ENCODE data around the gene PCCA.
"Not testable (repeated sequence)": the region's sequence is repeated elsewhere in the genome, so short reads cannot be mapped to it uniquely, and the experiment has no call there.

PCCA gene

DNA sequence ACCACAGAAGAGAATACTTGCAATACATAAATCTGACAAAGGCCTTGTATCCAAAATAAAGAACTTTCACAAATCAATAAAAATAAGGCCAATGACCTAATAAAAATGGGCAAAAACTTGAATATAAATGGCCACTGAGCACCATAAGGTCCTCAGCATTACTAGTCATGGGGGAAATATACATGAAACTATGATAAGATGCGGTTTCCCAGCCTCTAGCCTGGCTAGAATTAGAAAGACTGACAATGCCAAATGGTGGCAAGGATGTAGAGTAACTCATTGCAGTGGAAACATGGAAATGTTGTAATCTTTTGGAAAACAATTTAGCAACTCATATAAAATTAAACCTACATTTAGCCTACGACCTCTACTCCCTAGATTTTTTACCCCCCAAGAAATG, 272.6 kb downstream of the PCCA start:
- DNase-seq (ENCODE audit: low read depth in 2 of 2): no peak

DNA sequence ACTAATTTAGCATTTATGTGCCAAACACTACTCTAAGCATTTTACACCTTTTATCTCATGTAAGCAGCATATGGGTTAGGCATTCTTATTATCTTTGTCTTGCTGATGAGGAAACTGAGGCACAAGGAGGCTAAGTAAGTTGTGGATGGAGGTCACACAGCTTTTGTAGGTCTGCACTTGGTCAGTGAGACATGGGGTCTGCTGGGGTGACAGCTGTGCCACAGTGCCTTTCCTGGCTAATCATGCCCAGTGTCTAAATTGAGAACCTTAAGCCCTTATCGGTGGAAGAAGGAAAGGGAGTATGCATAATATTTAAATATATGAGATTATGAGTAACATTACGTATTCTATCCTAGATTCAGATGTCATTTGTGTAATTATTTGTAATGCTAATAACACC, 273.5 kb downstream of the PCCA start:
- no peak for DNase-seq (ENCODE audit: low read depth in 2 of 2)

- DNase-seq (ENCODE audit: low read depth in 2 of 2): no peak
Observed at GRCh38 chr13:100362781-100363180, 273.9 kb downstream of the PCCA start.

DNA sequence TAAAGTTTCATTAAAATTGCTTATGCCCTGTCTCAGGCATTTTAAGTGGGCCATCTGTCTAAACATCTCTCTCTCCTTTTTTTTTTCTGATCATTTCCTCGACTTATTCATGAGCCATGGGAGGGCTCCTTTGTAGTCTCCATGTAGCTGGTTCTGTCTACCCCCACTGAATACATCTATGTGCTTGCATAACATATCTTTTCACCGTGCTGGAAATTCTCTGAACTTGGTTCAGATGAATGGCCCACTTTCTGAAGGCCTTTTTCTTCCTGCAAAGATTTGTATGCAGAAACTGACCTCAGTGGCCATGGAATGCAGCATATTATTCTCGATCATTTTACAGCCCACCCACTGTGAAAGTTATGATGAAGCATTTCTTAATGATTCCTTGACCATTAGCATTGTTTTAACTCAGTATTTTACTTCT, 274.4 kb downstream of the PCCA start:
- no peak for DNase-seq (ENCODE audit: low read depth in 2 of 2)

DNA sequence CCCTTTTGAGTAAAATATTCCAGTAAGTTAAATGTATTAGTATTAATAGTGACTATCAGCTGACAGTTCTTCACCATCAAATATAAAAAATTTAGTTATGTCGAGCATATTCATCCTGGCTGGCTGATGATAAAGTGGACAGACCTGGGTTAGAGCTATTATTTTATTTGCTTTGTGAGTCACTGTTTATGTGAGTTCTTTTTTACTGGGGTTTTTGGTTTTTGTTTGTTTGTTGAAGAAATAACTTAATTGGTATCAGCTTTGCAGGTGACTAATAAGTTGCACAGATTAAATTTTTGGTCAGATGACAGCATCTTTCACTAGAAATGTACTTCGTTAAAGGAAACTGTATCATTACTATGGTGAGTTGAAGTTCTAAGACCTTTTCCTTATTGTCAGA, 275.0 kb downstream of the PCCA start:
- no peak for DNase-seq (ENCODE audit: low read depth in 2 of 2)

DNA sequence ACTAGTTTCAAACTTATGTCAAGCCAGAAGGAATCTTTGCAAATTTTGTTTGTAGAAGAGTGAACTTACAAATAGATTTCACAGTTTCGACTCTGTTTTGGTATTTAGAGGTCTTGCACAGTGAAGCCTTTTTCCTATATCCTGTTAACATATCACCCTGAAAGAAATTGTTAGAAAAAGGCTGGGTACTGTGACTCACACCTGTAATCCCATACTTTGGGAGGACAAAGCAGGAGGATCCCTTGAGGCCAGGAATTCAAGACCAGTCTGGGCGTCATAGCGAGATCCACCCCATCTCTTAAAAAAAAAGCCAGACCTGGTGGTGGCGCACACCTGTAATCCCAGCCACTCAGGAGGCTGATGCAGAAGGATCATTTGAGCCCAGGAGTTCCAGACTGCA, 275.7 kb downstream of the PCCA start:
- no peak for DNase-seq (ENCODE audit: low read depth in 2 of 2)

GRCh38 chr13:100365680-100366079, 276.8 kb downstream of the PCCA start:
- no peak for DNase-seq (ENCODE audit: low read depth in 2 of 2)

GRCh38 chr13:100378533-100378932, 289.6 kb downstream of the PCCA start:
- no peak for DNase-seq (ENCODE audit: low read depth in 2 of 2)

GRCh38 chr13:100381595-100382224, 292.8 kb downstream of the PCCA start:
- no peak for DNase-seq (ENCODE audit: low read depth in 2 of 2)

DNA sequence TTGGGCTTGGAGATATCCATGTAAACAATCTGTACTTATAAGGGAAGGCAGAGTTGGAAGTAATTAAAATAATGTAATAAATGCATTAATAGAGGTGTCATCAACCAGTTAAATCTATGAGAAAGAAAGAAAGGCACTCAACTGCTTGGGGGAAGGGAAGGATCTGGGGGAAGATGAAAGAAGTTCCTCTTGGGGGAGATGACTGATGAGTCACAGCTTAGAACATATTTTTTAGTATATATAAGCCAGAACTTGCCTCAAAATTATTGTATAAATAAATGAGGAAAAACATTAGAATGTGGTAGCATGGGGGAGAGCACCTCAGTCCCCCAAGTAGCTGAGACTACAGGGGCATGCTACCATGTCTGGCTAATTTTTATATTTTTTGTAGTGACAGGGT, 293.9 kb downstream of the PCCA start:
- DNase-seq (ENCODE audit: low read depth in 2 of 2): no peak

DNA sequence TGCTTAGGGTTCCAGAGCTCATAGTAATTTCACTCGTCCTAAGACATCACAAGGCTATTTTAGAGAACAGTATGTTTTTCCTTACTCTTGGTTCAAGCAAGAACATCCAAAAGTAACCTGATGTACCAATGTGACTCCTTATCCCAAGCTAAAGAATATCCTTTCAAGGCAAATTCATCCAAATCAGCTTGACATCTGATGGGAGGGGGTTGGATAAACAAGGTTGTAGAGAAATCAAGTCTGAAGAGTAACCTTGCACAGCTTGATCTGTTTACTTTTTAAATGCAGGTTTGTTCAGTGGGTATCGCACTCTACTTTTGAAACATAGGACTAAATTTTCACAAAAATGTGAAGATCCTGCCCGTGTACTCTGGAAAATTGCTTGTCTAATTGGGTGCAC, 298.5 kb downstream of the PCCA start:
- no peak for DNase-seq (ENCODE audit: low read depth in 2 of 2)

- not testable (repeated sequence) for DNase-seq (ENCODE audit: low read depth in 2 of 2)
Observed at GRCh38 chr13:100388150-100388549, 299.3 kb downstream of the PCCA start.

DNA sequence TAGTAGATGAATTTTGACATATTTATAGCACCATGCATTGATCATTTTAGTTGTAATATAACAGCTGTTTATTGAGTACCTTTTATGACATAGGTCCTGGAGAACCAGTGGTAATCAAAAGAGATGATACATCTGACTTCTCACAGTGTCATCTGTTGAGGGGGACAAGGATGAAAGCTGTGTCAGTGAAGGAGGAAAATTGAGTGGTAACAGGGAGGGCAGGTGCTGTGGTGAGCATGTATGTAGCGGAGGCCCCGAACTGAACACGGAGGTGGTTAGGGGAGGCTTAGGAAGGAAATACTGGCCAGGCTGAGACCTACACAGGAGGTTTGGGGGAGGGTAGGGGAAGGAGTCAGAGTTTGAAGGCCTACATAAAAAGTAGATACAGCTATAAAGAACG, 300.0 kb downstream of the PCCA start:
- DNase-seq (ENCODE audit: low read depth in 2 of 2): no peak

DNA sequence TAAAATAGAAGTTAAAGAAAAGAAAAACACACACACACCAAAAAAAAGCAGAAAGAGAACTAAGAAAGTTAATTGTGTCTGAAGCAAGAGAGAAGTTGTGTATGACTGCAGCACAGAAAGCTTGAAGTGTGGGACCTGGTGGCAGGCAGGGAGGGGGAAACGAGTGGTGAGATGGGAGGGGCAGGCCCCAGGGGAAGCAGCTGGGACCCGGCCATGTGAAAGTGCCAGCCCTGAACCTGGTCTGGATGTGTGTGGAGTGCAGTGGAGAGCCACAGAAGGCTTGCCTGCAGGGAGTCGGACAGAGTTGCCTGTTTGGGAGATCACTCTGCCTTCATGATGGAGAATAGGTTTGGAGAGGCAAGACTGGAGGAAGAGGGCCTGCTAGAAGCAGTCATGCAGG, 300.7 kb downstream of the PCCA start:
- no peak for DNase-seq (ENCODE audit: low read depth in 2 of 2)

DNA sequence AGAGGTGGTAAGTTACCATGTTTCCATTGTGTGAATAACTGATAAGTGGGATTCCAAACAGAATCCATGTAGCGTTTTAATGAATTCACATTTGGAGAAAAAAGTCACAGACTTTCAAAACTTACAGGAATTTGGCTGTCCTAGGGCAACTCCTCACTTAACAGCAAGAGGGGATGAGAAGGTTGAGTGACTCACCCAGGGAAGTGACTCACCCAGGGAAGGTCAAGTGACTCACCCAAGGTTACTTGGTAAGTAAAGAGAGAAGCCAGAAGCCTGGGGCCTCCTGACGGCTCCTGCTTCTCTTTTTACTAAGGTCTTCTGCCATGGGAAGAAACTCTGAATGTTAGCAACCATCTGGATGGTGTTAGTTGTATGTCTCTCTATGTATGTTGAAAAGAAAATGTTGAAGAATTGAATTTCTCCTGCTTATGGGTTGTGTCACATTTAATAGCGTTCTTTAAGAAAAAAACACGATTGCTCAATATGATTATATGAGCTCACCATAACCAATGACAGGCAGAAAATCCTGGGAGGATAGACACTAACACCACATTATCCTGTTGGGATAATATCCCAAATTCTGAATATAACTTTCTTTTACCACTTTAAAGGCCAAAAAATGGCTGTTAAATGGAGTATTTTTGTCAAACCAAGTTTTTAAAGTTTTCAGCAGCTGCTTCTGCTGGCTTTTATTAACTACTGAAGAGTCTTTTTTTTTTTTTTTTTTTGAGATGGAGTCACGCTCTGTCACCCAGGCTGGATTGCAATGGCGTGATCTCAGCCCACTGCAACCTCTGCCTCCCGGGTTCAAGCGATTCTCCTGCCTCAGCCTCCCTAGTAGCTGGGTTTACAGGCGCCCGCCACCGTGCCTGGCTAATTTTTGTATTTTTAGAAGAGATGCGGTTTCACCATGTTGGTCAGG, 304.1 kb downstream of the PCCA start:
- DNase-seq (ENCODE audit: low read depth in 2 of 2): peak; percentile 4 to 15

- DNase-seq (ENCODE audit: low read depth in 2 of 2): no peak
Observed at GRCh38 chr13:100394005-100394695, 305.3 kb downstream of the PCCA start.

DNA sequence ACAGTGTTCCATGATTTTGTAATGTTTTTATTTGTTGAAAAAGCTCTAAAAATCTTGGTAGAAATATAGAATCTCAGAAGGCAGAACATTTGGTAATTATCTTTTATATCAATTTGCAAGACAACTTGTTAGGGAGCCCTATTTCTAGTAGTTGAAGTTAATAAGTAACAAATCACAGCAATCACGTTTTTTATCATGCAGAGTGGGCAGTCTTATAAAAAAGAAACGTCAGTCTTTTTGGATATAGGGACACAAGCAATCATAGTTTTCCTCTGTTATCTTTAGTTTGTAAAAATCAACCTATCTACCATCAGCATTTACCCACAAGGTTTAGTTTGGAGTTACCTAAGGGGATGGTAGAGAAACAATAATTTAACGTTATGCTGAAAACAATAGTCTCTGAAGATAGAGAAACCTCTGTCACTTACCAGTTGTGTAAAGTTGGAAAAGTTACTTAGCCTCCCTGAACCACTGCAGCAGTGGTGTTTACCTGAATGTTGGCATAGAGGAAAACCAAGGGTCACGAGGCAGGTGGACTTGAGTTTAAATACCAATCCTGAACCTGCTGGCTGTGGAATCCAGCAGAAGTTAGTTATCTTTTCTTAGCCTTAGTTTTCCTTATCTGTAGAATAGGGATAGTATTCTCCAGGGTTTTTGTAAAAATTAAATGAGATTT, 306.9 kb downstream of the PCCA start:
- DNase-seq (ENCODE audit: low read depth in 2 of 2): no peak

GRCh38 chr13:100396776-100397175, 307.9 kb downstream of the PCCA start:
- DNase-seq (ENCODE audit: low read depth in 2 of 2): no peak

DNA sequence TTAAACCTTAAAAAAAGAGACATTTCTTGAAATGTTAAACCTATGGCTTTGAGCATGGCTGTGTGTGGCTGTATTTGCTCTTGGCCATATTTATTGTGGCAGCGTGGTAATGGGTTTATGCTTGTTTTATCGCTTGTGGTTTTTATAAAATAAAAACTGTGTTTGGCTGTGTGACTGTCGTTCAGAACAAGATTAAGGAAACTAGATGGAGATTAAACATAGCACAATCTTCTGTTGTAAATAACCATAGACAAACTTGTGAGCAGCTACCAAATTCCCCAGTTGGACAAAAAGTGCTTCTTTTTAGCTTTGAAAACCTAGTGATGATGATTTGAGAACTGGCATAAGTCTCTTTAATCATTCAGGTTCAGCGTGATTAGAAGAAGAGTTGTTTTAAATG, 308.7 kb downstream of the PCCA start:
- no peak for DNase-seq (ENCODE audit: low read depth in 2 of 2)

GRCh38 chr13:100398360-100398759, 309.5 kb downstream of the PCCA start:
- DNase-seq (ENCODE audit: low read depth in 2 of 2): no peak

DNA sequence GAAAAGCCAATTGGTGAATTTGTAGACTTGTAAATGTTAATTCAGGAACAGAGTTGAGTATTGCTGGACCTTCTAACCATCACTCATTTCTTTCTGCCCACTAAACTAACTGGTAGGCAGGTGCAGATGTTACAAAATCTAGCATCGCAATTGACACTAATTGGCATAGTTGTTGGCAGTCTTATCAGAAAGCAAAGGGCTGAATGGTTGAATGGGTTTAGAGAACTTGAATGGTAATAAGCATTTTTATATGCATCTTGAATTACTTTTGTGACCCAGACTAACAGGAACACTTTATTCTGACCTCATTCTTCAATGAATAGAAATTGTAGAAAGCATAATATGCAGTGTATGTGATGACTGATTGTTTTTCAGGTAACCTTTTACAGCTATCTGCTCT, 310.6 kb downstream of the PCCA start:
- DNase-seq (ENCODE audit: low read depth in 2 of 2): no peak

- DNase-seq (ENCODE audit: low read depth in 2 of 2): no peak
Observed at GRCh38 chr13:100403675-100404074, 314.8 kb downstream of the PCCA start.
